Testis (tissue), 3 donors: ENCODE data around the gene ZNF554. TPM values are rescaled to one million over a fixed set of nuclear protein-coding genes. Genes with fewer than 3 reads are reported as not detected.

Experiments
- DNase-seq: peaks from one replicate; pipeline ENCODE4 v3.0.0-alpha.2; 2019
- H3K27ac ChIP-seq, 2 donors: fragments of 200-600 bp; sonication (generic); one replicate each; pipeline ENCODE4 v1.5.1; 2019
- H3K27me3 ChIP-seq: fragments of 200-600 bp; sonication (generic); one replicate; pipeline ENCODE4 v1.5.1; 2019
- H3K36me3 ChIP-seq: fragments of 200-600 bp; sonication (generic); one replicate; pipeline ENCODE4 v1.5.1; 2017; ENCODE audit warnings: low read depth; ENCODE audit errors: missing control alignments
- H3K4me1 ChIP-seq: fragments of 200-600 bp; sonication (generic); one replicate; pipeline ENCODE4 v1.5.1; 2019
- H3K4me3 ChIP-seq, 2 donors: fragments of 200-600 bp; sonication (generic); one replicate each; pipeline ENCODE4 v1.5.1; 2017 to 2019
- H3K9me3 ChIP-seq: fragments of 200-600 bp; sonication (generic); one replicate; pipeline ENCODE4 v1.5.1; 2017
- CTCF ChIP-seq, 3 experiments: fragments of 450-650 bp in 2 of 3; fragments of 200-600 bp in 1 of 3; sonication (generic) in 1 of 3; IDR thresholded peaks; one replicate each; pipeline ENCODE4 v1.5.1; 2016 to 2019; ENCODE audit warnings: antibody characterized with exemption in 3 of 3, mild to moderate bottlenecking in 2 of 3, moderate library complexity in 1 of 3
- POLR2A ChIP-seq: fragments of 450-650 bp; IDR thresholded peaks from one replicate; pipeline ENCODE4 v1.6.1; 2017; ENCODE audit warnings: antibody characterized with exemption, mild to moderate bottlenecking, moderate library complexity
- WGBS, 2 donors: methylation state at CpG; one replicate each; pipeline ENCODE4 v1.1.5; 2018; 5-methylcytosine and 5-hydroxymethylcytosine counted together
- intact Hi-C: fragments of 100-400 bp; cut with DNase I; formaldehyde crosslinking; loops from one replicate; pipeline ENCODE4 v1.15.1; 2023; ENCODE audit warnings: low total_unique reads
- polyA plus RNA-seq: library from polyadenylated mRNA; stranded (reverse); fragments of 350-450 nt; fragmentation: Illumina TruSeq; extraction: RNeasy Lipid Tissue Mini Kit (QIAGEN cat#74804); gene quantifications from one replicate; pipeline ENCODE4 v1.2.3, GENCODE V29; 2014; ENCODE audit warnings: low read depth, low replicate concordance; ENCODE audit not compliant: insufficient read depth
- total RNA-seq, 2 donors: library from RNA; depleted of rRNA; stranded (reverse); fragments of >200 nt; gene quantifications; one replicate each; pipeline ENCODE4 v1.2.3, GENCODE V29; 2016

The ZNF554 gene
- total and polyA plus RNA-seq, 3 donors from 2014 or later, result 6.9 to 9.4 (median 9.3) TPM

- WGBS, 2 donors, result 94 to 97% methylated on average over 31 to 34 of the region's 34 CpGs
- H3K27ac ChIP-seq, result no peak overlapping the region
- H3K36me3 ChIP-seq, result no peaks in the 10 kb centered on the region
- no peak overlapping the region for H3K4me3 ChIP-seq
- no peaks in the 10 kb centered on the region for H3K4me1 ChIP-seq
- intact Hi-C loops, result no loop called here
- no peak for TF ChIP-seq POLR2A
- TF ChIP-seq CTCF (IDR thresholded peaks at IDR 0.05), result no peak
- no peak for DNase-seq
- H3K27me3 ChIP-seq, result no peaks in the 10 kb centered on the region
- H3K9me3 ChIP-seq, result no peaks in the 10 kb centered on the region
Measured at GRCh38 chr19:2806736-2807378, 12.8 kb upstream of the ZNF554 start.

GRCh38 chr19:2807379-2808128, 12.1 kb upstream of the ZNF554 start:
- no peaks in the 10 kb centered on the region for H3K9me3 ChIP-seq
- intact Hi-C loops, result no loop called here
- TF ChIP-seq POLR2A (no peak), CTCF (IDR thresholded peaks at IDR 0.05) (no peak)

GRCh38 chr19:2808129-2808941, 11.3 kb upstream of the ZNF554 start:
- H3K4me1 ChIP-seq, result no peaks in the 10 kb centered on the region
- no peak for TF ChIP-seq CTCF (IDR thresholded peaks at IDR 0.05)
- TF ChIP-seq POLR2A, result no peak
- DNase-seq, result no peak
- no peaks in the 10 kb centered on the region for H3K9me3 ChIP-seq
- no peak overlapping the region for H3K4me3 ChIP-seq
- no peaks in the 10 kb centered on the region for H3K36me3 ChIP-seq
- no peaks in the 10 kb centered on the region for H3K27me3 ChIP-seq
- 95 to 98% methylated on average over 17 to 36 of the region's 41 CpGs for WGBS, 2 donors
- intact Hi-C loops, result no loop called here
- H3K27ac ChIP-seq, result no peak overlapping the region

More at GRCh38 chr19:2807379-2808128, 12.1 kb upstream of the ZNF554 start:
- Histone ChIP-seq H3K27me3 (no peaks in the 10 kb centered on the region), H3K36me3 (no peaks in the 10 kb centered on the region), H3K4me1 (no peaks in the 10 kb centered on the region), H3K4me3 (no peak overlapping the region), H3K27ac (no peak overlapping the region)
- WGBS, 2 donors, result 93 to 97% methylated on average over 21 to 56 of the region's 56 CpGs
- DNase-seq, result no peak

GRCh38 chr19:2809387-2810140, 10.1 kb upstream of the ZNF554 start:
- intact Hi-C loops, result no loop called here
- H3K4me3 ChIP-seq, result no peak overlapping the region
- H3K9me3 ChIP-seq, result no peaks in the 10 kb centered on the region
- 79 to 84% methylated on average over 25 to 37 of the region's 37 CpGs for WGBS, 2 donors
- H3K36me3 ChIP-seq, result no peaks in the 10 kb centered on the region
- no peaks in the 10 kb centered on the region for H3K4me1 ChIP-seq
- no peak for DNase-seq
- H3K27ac ChIP-seq, result no peak overlapping the region
- H3K27me3 ChIP-seq, result no peaks in the 10 kb centered on the region
- TF ChIP-seq POLR2A (no peak), CTCF (IDR thresholded peaks at IDR 0.05) (no peak)
